Measurements from ENCODE around the gene SLC10A7. TPM values are rescaled to one million over a fixed set of nuclear protein-coding genes. Genes with fewer than 3 reads are reported as not detected.
A peak's percentile ranks its signal among the peaks of the same experiment; 100 is the strongest.

The SLC10A7 gene
- total and polyA plus RNA-seq, 10 of the 15 experiments (the other 5 are each of a cell fraction or from before 2014, with no cell fraction given) = 4.6 to 23.7 (median 15.6) TPM

DNA sequence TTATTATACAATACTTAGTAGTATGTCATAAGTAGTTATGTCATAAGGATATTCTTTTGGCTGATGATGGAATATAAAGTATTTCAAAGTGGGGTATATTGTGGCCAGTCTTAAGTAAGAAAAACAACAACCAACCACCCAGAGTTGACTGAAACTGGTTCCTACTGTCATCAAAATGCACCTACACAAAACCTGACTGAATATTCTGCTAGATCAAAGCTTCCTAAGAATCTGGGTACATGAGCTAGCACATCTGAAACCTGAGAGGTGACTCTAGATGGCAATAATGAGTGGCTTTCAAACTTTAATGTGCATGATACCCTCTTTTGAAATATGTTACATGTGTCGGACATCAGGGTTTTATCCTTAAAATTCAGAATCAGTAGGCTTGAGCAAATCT is 247.0 kb downstream of the SLC10A7 start:
- Histone ChIP-seq H3K79me2 (ENCODE audit: control insufficient read depth, insufficient read depth, low read length) (peaks cover 9% of the 10 kb centered on the region), H3K27ac (ENCODE audit: control insufficient read depth, insufficient read depth) (peak overlapping the region; percentile 81), H3K36me3 (ENCODE audit: control insufficient read depth in 2 of 2, insufficient read depth in 2 of 2, low read length in 1 of 2) (no peaks in the 10 kb centered on the region; a peak in 2 of 4 replicates), H3K4me3 (peak overlapping the region; percentile 25; the same call in 1 of the 2 replicates), H3K27me3 (replicated peaks in 1 of 2; ENCODE audit: control insufficient read depth in 2 of 2, insufficient read depth in 2 of 2, low read length in 1 of 2) (no peaks in the 10 kb centered on the region), H2AFZ (ENCODE audit: control insufficient read depth, low read depth, low read length) (no peak overlapping the region), H3K9ac (ENCODE audit: control insufficient read depth, insufficient read depth, low read length) (no peak overlapping the region), H4K20me1 (ENCODE audit: control insufficient read depth, insufficient read depth) (no peaks in the 10 kb centered on the region), H3K4me1 (ENCODE audit: control insufficient read depth, insufficient read depth, low read length) (peaks cover 59% of the 10 kb centered on the region), H3K9me3 (replicated peaks; ENCODE audit: control insufficient read depth, insufficient read depth, low read length) (peaks cover 1% of the 10 kb centered on the region), H3K4me2 (ENCODE audit: control insufficient read depth, insufficient read depth) (peak overlapping the region; percentile 75; the same call in 1 of the 2 replicates)
- CTCF ChIA-PET = interaction anchor here (0.7 to 7.4 kb wide), 12 partner anchors 7 to 641 kb away, joined by 3 to 173 read pairs (median 4); no protein-coding TSS in a partner anchor
- BruUV-seq (replicated peaks) = no TSS peak
- in situ Hi-C loops (cut with MboI) (no loop called here), intact Hi-C loops (cut with micrococcal nuclease; ENCODE audit: unreplicated experiment) (loop anchor here (5.0 to 10.0 kb wide), 5 partner anchors 97 to 1090 kb away; partner anchors contain the start of genes LSM6, OTUD4 and SLC10A7)
- no peak for DNase-seq (ENCODE audit: low read depth, low spot score)
- ATAC-seq = peak; percentile 25
- RAD21 ChIA-PET (ENCODE audit: unreplicated experiment) = interaction anchor here (0.7 to 10.3 kb wide), 14 partner anchors 10 to 822 kb away, joined by 3 to 159 read pairs (median 4); no protein-coding TSS in a partner anchor
- 89% methylated on average over 1 of the region's 1 CpG for WGBS (ENCODE audit: insufficient coverage, insufficient replicate concordance, low lambda C conversion rate, missing lambda C conversion rate)
- POLR2A ChIA-PET = interaction anchor here (0.7 to 4.3 kb wide), 6 partner anchors 10 to 64 kb away, joined by 3 to 27 read pairs (median 4); no protein-coding TSS in a partner anchor
- no peak for FAIRE-seq
- SMC1A ChIA-PET (ENCODE audit: uncharacterized antibody, unreplicated experiment) = interaction anchor here (1.0 to 7.9 kb wide), 22 partner anchors 10 to 642 kb away, joined by 3 to 121 read pairs (median 9); no protein-coding TSS in a partner anchor
- TF ChIP-seq, protein P1, sequence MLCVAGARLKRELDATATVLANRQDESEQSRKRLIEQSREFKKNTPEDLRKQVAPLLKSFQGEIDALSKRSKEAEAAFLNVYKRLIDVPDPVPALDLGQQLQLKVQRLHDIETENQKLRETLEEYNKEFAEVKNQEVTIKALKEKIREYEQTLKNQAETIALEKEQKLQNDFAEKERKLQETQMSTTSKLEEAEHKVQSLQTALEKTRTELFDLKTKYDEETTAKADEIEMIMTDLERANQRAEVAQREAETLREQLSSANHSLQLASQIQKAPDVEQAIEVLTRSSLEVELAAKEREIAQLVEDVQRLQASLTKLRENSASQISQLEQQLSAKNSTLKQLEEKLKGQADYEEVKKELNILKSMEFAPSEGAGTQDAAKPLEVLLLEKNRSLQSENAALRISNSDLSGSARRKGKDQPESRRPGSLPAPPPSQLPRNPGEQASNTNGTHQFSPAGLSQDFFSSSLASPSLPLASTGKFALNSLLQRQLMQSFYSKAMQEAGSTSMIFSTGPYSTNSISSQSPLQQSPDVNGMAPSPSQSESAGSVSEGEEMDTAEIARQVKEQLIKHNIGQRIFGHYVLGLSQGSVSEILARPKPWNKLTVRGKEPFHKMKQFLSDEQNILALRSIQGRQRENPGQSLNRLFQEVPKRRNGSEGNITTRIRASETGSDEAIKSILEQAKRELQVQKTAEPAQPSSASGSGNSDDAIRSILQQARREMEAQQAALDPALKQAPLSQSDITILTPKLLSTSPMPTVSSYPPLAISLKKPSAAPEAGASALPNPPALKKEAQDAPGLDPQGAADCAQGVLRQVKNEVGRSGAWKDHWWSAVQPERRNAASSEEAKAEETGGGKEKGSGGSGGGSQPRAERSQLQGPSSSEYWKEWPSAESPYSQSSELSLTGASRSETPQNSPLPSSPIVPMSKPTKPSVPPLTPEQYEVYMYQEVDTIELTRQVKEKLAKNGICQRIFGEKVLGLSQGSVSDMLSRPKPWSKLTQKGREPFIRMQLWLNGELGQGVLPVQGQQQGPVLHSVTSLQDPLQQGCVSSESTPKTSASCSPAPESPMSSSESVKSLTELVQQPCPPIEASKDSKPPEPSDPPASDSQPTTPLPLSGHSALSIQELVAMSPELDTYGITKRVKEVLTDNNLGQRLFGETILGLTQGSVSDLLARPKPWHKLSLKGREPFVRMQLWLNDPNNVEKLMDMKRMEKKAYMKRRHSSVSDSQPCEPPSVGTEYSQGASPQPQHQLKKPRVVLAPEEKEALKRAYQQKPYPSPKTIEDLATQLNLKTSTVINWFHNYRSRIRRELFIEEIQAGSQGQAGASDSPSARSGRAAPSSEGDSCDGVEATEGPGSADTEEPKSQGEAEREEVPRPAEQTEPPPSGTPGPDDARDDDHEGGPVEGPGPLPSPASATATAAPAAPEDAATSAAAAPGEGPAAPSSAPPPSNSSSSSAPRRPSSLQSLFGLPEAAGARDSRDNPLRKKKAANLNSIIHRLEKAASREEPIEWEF (IDR thresholded peaks at IDR 0.05; ENCODE audit: insufficient replicate concordance, low read depth, low read length) = no peak
- no peak for TF ChIP-seq BMI1 (IDR thresholded peaks at IDR 0.05; ENCODE audit: borderline replicate concordance)
- TF ChIP-seq RAD21 (IDR thresholded peaks at IDR 0.05; ENCODE audit: insufficient read depth, low read depth, low read length) = peak; percentile 35; the same call in 1 of the 2 replicates
- 0 out of 2 replicates have a peak, but pooled peaks have one; percentile 14 for TF ChIP-seq YBX1 (IDR thresholded peaks at IDR 0.05)
- TF ChIP-seq TCF3 (IDR thresholded peaks at IDR 0.05; ENCODE audit: borderline replicate concordance, insufficient read depth, low read depth, low read length) = no peak
- TF ChIP-seq RFX5 (IDR thresholded peaks at IDR 0.05; ENCODE audit: low read depth, low read length) = no peak
- TF ChIP-seq NFIC (IDR thresholded peaks at IDR 0.05; ENCODE audit: low read depth, low read length) = peak; percentile 57; the same call in 1 of the 2 replicates
- no peak for TF ChIP-seq ETV6 (conservative IDR thresholded peaks at IDR 0.05 in 1 of 2, IDR thresholded peaks at IDR 0.05 in 1 of 2; ENCODE audit: borderline replicate concordance in 1 of 2, low read depth in 1 of 2)
- TF ChIP-seq, protein P2, sequence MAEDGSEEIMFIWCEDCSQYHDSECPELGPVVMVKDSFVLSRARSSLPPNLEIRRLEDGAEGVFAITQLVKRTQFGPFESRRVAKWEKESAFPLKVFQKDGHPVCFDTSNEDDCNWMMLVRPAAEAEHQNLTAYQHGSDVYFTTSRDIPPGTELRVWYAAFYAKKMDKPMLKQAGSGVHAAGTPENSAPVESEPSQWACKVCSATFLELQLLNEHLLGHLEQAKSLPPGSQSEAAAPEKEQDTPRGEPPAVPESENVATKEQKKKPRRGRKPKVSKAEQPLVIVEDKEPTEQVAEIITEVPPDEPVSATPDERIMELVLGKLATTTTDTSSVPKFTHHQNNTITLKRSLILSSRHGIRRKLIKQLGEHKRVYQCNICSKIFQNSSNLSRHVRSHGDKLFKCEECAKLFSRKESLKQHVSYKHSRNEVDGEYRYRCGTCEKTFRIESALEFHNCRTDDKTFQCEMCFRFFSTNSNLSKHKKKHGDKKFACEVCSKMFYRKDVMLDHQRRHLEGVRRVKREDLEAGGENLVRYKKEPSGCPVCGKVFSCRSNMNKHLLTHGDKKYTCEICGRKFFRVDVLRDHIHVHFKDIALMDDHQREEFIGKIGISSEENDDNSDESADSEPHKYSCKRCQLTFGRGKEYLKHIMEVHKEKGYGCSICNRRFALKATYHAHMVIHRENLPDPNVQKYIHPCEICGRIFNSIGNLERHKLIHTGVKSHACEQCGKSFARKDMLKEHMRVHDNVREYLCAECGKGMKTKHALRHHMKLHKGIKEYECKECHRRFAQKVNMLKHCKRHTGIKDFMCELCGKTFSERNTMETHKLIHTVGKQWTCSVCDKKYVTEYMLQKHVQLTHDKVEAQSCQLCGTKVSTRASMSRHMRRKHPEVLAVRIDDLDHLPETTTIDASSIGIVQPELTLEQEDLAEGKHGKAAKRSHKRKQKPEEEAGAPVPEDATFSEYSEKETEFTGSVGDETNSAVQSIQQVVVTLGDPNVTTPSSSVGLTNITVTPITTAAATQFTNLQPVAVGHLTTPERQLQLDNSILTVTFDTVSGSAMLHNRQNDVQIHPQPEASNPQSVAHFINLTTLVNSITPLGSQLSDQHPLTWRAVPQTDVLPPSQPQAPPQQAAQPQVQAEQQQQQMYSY (CRISPR knock-in tag; IDR thresholded peaks at IDR 0.05) = no peak
- TF ChIP-seq, protein P3, sequence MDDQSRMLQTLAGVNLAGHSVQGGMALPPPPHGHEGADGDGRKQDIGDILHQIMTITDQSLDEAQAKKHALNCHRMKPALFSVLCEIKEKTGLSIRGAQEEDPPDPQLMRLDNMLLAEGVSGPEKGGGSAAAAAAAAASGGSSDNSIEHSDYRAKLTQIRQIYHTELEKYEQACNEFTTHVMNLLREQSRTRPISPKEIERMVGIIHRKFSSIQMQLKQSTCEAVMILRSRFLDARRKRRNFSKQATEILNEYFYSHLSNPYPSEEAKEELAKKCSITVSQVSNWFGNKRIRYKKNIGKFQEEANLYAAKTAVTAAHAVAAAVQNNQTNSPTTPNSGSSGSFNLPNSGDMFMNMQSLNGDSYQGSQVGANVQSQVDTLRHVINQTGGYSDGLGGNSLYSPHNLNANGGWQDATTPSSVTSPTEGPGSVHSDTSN (IDR thresholded peaks at IDR 0.05; ENCODE audit: insufficient replicate concordance, low read depth, low read length) = no peak
- TF ChIP-seq JUNB (IDR thresholded peaks at IDR 0.05) = peak; percentile 44; the same call in 1 of the 2 replicates
- no peak for TF ChIP-seq RUNX3 (IDR thresholded peaks at IDR 0.05; ENCODE audit: low read length)
- TF ChIP-seq EZH2 (IDR thresholded peaks at IDR 0.05; ENCODE audit: borderline replicate concordance, control insufficient read depth, low read depth, low read length) = no peak
